CD14-positive monocyte (primary cell): ENCODE measurements around the gene TCF7. TPM values are rescaled to one million over a fixed set of nuclear protein-coding genes. Genes with fewer than 3 reads are reported as not detected.

ENCODE experiments used
- DNase-seq, 3 donors: peaks; one replicate each; pipeline ENCODE4 v3.0.0-alpha.2; 2011 to 2022
- H2AFZ ChIP-seq: 2 replicates; pipeline ENCODE4 v1.6.0; 2012; ENCODE audit warnings: mild to moderate bottlenecking, low read depth, low read length, inconsistent platforms; ENCODE audit not compliant: insufficient read depth, poor library complexity, severe bottlenecking
- H3K27ac ChIP-seq, 2 donors: 1 replicate in 1 of 2; 2 replicates in 1 of 2; pipeline ENCODE4 v1.5.1; 2012 to 2013; ENCODE audit warnings: low read length in 2 of 2, control low read depth in 1 of 2, inconsistent platforms in 1 of 2, low read depth in 1 of 2, mild to moderate bottlenecking in 1 of 2
- H3K27me3 ChIP-seq, 2 donors: one replicate each; pipeline versions ENCODE4 v1.6.0 to v1.6.1; 2011 to 2013; ENCODE audit warnings: low read length in 2 of 2; ENCODE audit not compliant: control insufficient read depth in 2 of 2, insufficient read depth in 2 of 2
- H3K36me3 ChIP-seq, 2 donors: replicated peaks in 1 of 2; 1 replicate in 1 of 2; 2 replicates in 1 of 2; pipeline versions ENCODE4 v1.5.1 to v1.6.1; 2012 to 2013; ENCODE audit warnings: low read length in 2 of 2, control low read depth in 1 of 2, inconsistent platforms in 1 of 2, mild to moderate bottlenecking in 1 of 2; ENCODE audit not compliant: insufficient read depth in 2 of 2, control insufficient read depth in 1 of 2
- H3K4me1 ChIP-seq, 2 donors: 1 replicate in 1 of 2; 2 replicates in 1 of 2; pipeline versions ENCODE4 v1.5.1 to v1.6.1; 2012 to 2013; ENCODE audit warnings: low read length in 2 of 2, control low read depth in 1 of 2, inconsistent platforms in 1 of 2, mild to moderate bottlenecking in 1 of 2, moderate library complexity in 1 of 2; ENCODE audit not compliant: insufficient read depth in 2 of 2, control insufficient read depth in 1 of 2
- H3K4me2 ChIP-seq: replicated peaks from 2 replicates; pipeline ENCODE3; 2012; ENCODE audit warnings: low read length, moderate library complexity, mild to moderate bottlenecking; ENCODE audit not compliant: poor library complexity, severe bottlenecking; ENCODE audit errors: extremely low read depth
- H3K4me3 ChIP-seq, 3 experiments: fragments of 200-600 bp in 1 of 3; sonication (generic) in 1 of 3; replicated peaks in 1 of 3; 1 replicate in 2 of 3; 2 replicates in 1 of 3; pipeline ENCODE4 v1.5.1; 2011 to 2013; ENCODE audit warnings: low read length in 3 of 3, mild to moderate bottlenecking in 3 of 3, control low read depth in 2 of 3, low read depth in 2 of 3, inconsistent platforms in 1 of 3, moderate library complexity in 1 of 3
- H3K79me2 ChIP-seq: 2 replicates; pipeline ENCODE4 v1.6.0; 2012; ENCODE audit warnings: mild to moderate bottlenecking, control low read depth, inconsistent platforms, low read length, moderate library complexity; ENCODE audit not compliant: insufficient read depth
- H3K9ac ChIP-seq: 2 replicates; pipeline ENCODE4 v1.6.0; 2017; ENCODE audit warnings: low read length, mild to moderate bottlenecking; ENCODE audit not compliant: insufficient read depth, poor library complexity, severe bottlenecking
- H3K9me3 ChIP-seq, 2 donors: replicated peaks in 1 of 2; 1 replicate in 1 of 2; 2 replicates in 1 of 2; pipeline versions ENCODE4 v1.5.1 to v1.6.1; 2012 to 2013; ENCODE audit warnings: low read length in 2 of 2, control low read depth in 1 of 2; ENCODE audit not compliant: control insufficient read depth in 1 of 2, insufficient read depth in 1 of 2
- H4K20me1 ChIP-seq: 2 replicates; pipeline ENCODE4 v1.6.0; 2012; ENCODE audit warnings: mild to moderate bottlenecking, low read length, control low read depth, moderate library complexity; ENCODE audit not compliant: insufficient read depth
- H3K27ac Mint-ChIP-seq, 7 donors: one replicate each; pipeline ENCODE4 v1.8.0; 2020; ENCODE audit warnings: mild to moderate bottlenecking in 7 of 7, mixed read lengths in 7 of 7, moderate library complexity in 6 of 7, inconsistent platforms in 2 of 7
- H3K27me3 Mint-ChIP-seq, 3 donors: one replicate each; pipeline ENCODE4 v1.8.0; 2021 to 2022; ENCODE audit warnings: low read depth in 3 of 3, mild to moderate bottlenecking in 3 of 3, mixed read lengths in 3 of 3, moderate library complexity in 3 of 3, inconsistent platforms in 1 of 3
- H3K36me3 Mint-ChIP-seq, 2 donors: one replicate each; pipeline ENCODE4 v1.8.0; 2020; ENCODE audit warnings: mixed read lengths in 2 of 2, inconsistent platforms in 1 of 2, mild to moderate bottlenecking in 1 of 2
- H3K4me1 Mint-ChIP-seq: one replicate; pipeline ENCODE4 v1.8.0; 2020; ENCODE audit warnings: mild to moderate bottlenecking, mixed read lengths
- H3K4me3 Mint-ChIP-seq, 2 donors: one replicate each; pipeline ENCODE4 v1.8.0; 2020; ENCODE audit warnings: mild to moderate bottlenecking in 2 of 2, mixed read lengths in 2 of 2, moderate library complexity in 1 of 2
- H3K9me3 Mint-ChIP-seq, 7 donors: one replicate each; pipeline ENCODE4 v1.8.0; 2020 to 2022; ENCODE audit warnings: mixed read lengths in 7 of 7, mild to moderate bottlenecking in 6 of 7, moderate library complexity in 6 of 7, inconsistent platforms in 2 of 7
- CTCF ChIP-seq: fragments of 200-600 bp; IDR thresholded peaks from one replicate; pipeline ENCODE4 v1.8.0; 2022; ENCODE audit warnings: antibody characterized with exemption, mild to moderate bottlenecking
- WGBS: methylation state at CpG from one replicate; pipeline ENCODE4 v1.1.5; 2013; ENCODE audit warnings: missing lambda C conversion rate; ENCODE audit not compliant: insufficient coverage; 5-methylcytosine and 5-hydroxymethylcytosine counted together
- intact Hi-C, 2 donors: fragments of 100-400 bp; cut with micrococcal nuclease; formaldehyde crosslinking; loops; one replicate each; pipeline versions ENCODE4 v1.15.0 to v1.15.1; 2023
- polyA plus RNA-seq, 3 donors: library from polyadenylated mRNA; depleted of rRNA in 1 of 3; unstranded in 2 of 3; stranded (reverse) in 1 of 3; fragments of 300-500 nt in 2 of 3; fragments of >200 nt in 1 of 3; fragmentation: Illumina TruSeq in 2 of 3; gene quantifications; 1 replicate in 2 of 3; 2 replicates in 1 of 3; pipeline ENCODE4 v1.2.3, GENCODE V29; 2012 to 2021

TCF7 gene
- polyA plus RNA-seq, 3 donors = 0.15 to 0.84 (median 0.83) TPM

GRCh38 chr5:134133995-134134541 is 19.6 kb downstream of the TCF7 start:
- no peak overlapping the region for H2AFZ ChIP-seq
- TF ChIP-seq CTCF = no peak
- no peak overlapping the region for H3K27ac ChIP-seq
- H3K9me3 Mint-ChIP-seq = peaks cover 0 to 2% (median 0%) of the 10 kb centered on the region in 7 donors
- H3K4me3 ChIP-seq = no peak overlapping the region
- intact Hi-C loops = no loop called here
- H3K36me3 Mint-ChIP-seq = peaks cover 21 to 33% of the 10 kb centered on the region in 2 donors
- H3K27ac Mint-ChIP-seq = no peak overlapping the region
- H3K27me3 Mint-ChIP-seq = peaks cover 0 to 2% (median 0%) of the 10 kb centered on the region in 3 donors
- no peaks in the 10 kb centered on the region for H3K79me2 ChIP-seq
- H3K36me3 ChIP-seq = peaks cover 5 to 32% of the 10 kb centered on the region in 2 donors
- H3K4me2 ChIP-seq = no peak overlapping the region
- H3K4me1 Mint-ChIP-seq = peaks cover 12% of the 10 kb centered on the region
- no peak overlapping the region for H3K9ac ChIP-seq
- H4K20me1 ChIP-seq = peaks cover 12% of the 10 kb centered on the region
- H3K9me3 ChIP-seq = no peaks in the 10 kb centered on the region
- no peak overlapping the region for H3K4me3 Mint-ChIP-seq
- DNase-seq = no peak
- H3K4me1 ChIP-seq = peaks cover 3 to 5% of the 10 kb centered on the region in 2 donors
- no peaks in the 10 kb centered on the region for H3K27me3 ChIP-seq
- WGBS = 100% methylated on average over 3 of the region's 6 CpGs

- peaks cover 12% of the 10 kb centered on the region for H3K4me1 Mint-ChIP-seq
- Histone ChIP-seq H3K79me2 (no peaks in the 10 kb centered on the region), H3K9ac (no peak overlapping the region), H2AFZ (no peak overlapping the region), H3K4me1 (peaks cover 3 to 5% of the 10 kb centered on the region in 2 donors), H3K9me3 (no peaks in the 10 kb centered on the region), H4K20me1 (peaks cover 21% of the 10 kb centered on the region), H3K4me2 (no peak overlapping the region), H3K4me3 (no peak overlapping the region), H3K27ac (no peak overlapping the region), H3K36me3 (peaks cover 5 to 39% of the 10 kb centered on the region in 2 donors), H3K27me3 (no peaks in the 10 kb centered on the region)
- no peak for TF ChIP-seq CTCF
- peaks cover 0 to 2% (median 0%) of the 10 kb centered on the region in 3 donors for H3K27me3 Mint-ChIP-seq
- H3K27ac Mint-ChIP-seq = peak overlapping the region in 1 of 7 donors; percentile 2
- intact Hi-C loops = no loop called here
- no peak for DNase-seq
- H3K4me3 Mint-ChIP-seq = no peak overlapping the region
- H3K36me3 Mint-ChIP-seq = peaks cover 22 to 35% of the 10 kb centered on the region in 2 donors
- WGBS = 96% methylated on average over 6 of the region's 7 CpGs
- peaks cover 0 to 2% (median 0%) of the 10 kb centered on the region in 7 donors for H3K9me3 Mint-ChIP-seq
Observed at GRCh38 chr5:134135091-134135655, 20.7 kb downstream of the TCF7 start.
